Motor neuron (in vitro differentiated cells): ENCODE measurements around the gene HNRNPH1. TPM values are rescaled to one million over a fixed set of nuclear protein-coding genes. Genes with fewer than 3 reads are reported as not detected.

ENCODE experiments used
- ATAC-seq, 8 experiments: fragments of 200-7000 bp; cut with Tn5 transposase; replicated peaks in 6 of 8; 2 replicates each; pipeline ENCODE4 v1.8.0; 2021; ENCODE audit warnings: mild to moderate bottlenecking in 8 of 8, moderate library complexity in 8 of 8
- H3K27ac ChIP-seq, 2 donors: fragments of 250-450 bp; sonication (Bioruptor Pico); 2 replicates each; pipeline ENCODE4 v1.9.0; 2021; ENCODE audit warnings: antibody characterized with exemption in 2 of 2, mild to moderate bottlenecking in 2 of 2, moderate library complexity in 1 of 2
- H3K4me1 ChIP-seq, 2 donors: fragments of 250-450 bp; sonication (Bioruptor Pico); replicated peaks in 1 of 2; 2 replicates each; pipeline ENCODE4 v1.6.1; 2021; ENCODE audit warnings: antibody characterized with exemption in 2 of 2, mild to moderate bottlenecking in 2 of 2, moderate library complexity in 1 of 2
- H3K4me3 ChIP-seq, 5 donors: fragments of 250-450 bp; sonication (Bioruptor Pico); 2 replicates each; pipeline ENCODE4 v1.9.0; 2021; ENCODE audit warnings: antibody characterized with exemption in 5 of 5, mild to moderate bottlenecking in 5 of 5, moderate library complexity in 4 of 5
- WGBS, 10 experiments: fragments of 450-650 bp; shearing (Covaris generic); methylation state at CpG; one replicate each; pipeline ENCODE4 v1.0.0; 2022; 5-methylcytosine and 5-hydroxymethylcytosine counted together
- in situ Hi-C, 9 experiments: fragments of 400-800 bp; cut with MboI; loops; one replicate each; pipeline ENCODE4 v1.15.0; 2021; ENCODE audit warnings: low sequenced_read_pairs in 9 of 9, low pct_unique_long_range_greater_than_20kb in 2 of 9; ENCODE audit not compliant: unreplicated experiment in 9 of 9
- total RNA-seq, 8 experiments: library from RNA; unstranded; fragments of 300-600 nt; gene quantifications; 2 replicates each; pipeline versions ENCODE4 v1.2.3 to v1.2.4, GENCODE V29; 2022

The HNRNPH1 gene
- total RNA-seq, 8 experiments from 2014 or later: 410 to 1,105 (median 500) TPM

DNA sequence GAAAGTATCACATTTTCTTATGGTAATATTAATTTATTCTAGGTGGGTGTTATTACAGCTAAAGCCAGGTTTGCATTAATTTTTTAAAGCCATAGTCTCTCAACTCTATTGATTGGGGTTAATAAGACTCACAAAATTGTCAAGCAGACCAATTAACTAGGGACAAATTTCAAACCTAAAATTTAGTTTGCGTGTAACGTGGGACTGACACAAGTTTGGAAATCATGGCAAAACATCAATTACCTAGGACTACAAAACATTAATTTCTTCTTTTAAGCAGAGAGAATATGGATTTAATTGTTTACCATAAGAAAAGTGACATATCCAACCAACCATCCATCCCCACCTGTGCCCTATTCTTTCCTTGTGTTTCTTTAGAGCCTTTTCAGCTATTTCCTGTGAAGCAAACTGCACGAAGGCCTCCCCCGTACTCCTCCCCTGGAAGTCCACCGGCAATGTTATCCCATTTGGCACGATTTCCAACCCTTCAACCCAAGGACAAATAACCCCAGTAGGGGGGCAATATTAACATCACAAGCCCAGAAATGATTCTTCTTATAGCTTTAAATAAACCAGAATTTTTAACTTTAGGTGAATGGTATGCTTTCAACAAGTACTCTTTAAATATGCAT, 4.4 kb downstream of the HNRNPH1 start:
- Histone ChIP-seq H3K4me3 (peak overlapping the region in 2 of 5 donors; percentile 8 to 93), H3K4me1 (peaks cover 24 to 31% of the 10 kb centered on the region in 2 donors), H3K27ac (no peak overlapping the region)
- WGBS, 10 experiments: 11 to 100% (median 48%) methylated on average over 2 to 6 of the region's 6 CpGs; no CpG with 5 or more reads in 1 of the 10 experiments
- in situ Hi-C loops: no loop called here
- ATAC-seq: no peak

- in situ Hi-C loops: no loop called here
- ATAC-seq: no peak
- Histone ChIP-seq H3K4me1 (peaks cover 24 to 31% of the 10 kb centered on the region in 2 donors), H3K4me3 (no peak overlapping the region), H3K27ac (no peak overlapping the region)
- 57 to 100% (median 91%) methylated on average over 1 to 7 of the region's 7 CpGs for WGBS, 10 experiments
These were observed 5.5 kb downstream of the HNRNPH1 start for GRCh38 chr5:179617930-179618329.

DNA sequence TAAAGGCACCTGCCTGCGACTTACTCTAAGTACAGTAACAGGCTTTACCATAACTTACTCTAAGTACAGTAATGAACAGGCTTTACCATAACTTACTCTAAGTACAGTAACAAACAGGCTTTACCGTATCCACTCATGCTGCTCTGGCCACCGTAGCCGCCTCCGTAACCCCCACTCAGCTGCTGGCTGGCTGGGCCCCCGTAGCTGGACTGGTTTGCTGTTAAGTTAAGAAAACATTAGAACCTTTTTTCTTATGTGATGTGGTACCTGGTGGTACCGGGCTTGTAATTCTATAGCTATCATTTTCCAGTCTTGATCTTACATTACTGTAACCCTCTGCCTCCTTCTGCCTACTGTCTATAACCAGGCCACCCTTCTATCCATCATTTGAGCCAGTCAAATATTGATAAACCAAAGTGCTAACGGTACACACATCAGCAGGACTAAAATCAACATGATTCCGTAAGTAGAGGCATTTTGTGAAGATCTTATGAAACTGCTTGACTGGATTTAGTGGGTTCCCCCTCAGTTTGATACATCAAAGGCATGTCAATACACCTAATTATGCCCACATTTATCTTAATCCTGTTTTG, 7.4 kb downstream of the HNRNPH1 start:
- peaks cover 20 to 27% of the 10 kb centered on the region in 2 donors for H3K4me1 ChIP-seq
- WGBS, 10 experiments: 72 to 100% (median 95%) methylated on average over 1 to 9 of the region's 9 CpGs; no CpG with 5 or more reads in 1 of the 10 experiments
- in situ Hi-C loops: no loop called here
- H3K27ac ChIP-seq: no peak overlapping the region
- no peak for ATAC-seq
- H3K4me3 ChIP-seq: no peak overlapping the region

DNA sequence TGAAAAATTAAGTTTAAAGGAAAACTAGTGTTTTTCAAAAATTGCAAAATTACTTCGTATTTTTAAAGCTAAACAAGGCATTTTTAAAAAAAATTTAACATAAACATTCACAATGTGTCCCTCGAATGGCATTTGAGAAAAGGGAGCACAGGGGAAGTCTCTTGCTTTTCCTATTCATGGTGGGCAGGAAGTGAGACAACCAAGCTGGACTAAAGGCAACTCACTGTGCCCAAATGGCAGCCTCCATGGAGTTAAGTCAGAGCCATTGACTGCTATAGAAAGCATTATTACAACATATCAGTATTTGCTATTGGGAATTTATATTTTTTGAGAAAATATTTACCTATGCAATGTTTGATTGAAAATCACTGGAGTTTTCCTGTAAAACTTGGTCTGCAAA, 8.3 kb downstream of the HNRNPH1 start:
- in situ Hi-C loops: no loop called here
- 0 to 100% (median 94%) methylated on average over 1 to 2 of the region's 2 CpGs for WGBS, 10 experiments
- ATAC-seq: no peak
- Histone ChIP-seq H3K4me3 (no peak overlapping the region), H3K4me1 (peaks cover 11 to 18% of the 10 kb centered on the region in 2 donors), H3K27ac (no peak overlapping the region)

GRCh38 chr5:179614745-179615144, 8.7 kb downstream of the HNRNPH1 start:
- H3K27ac ChIP-seq: no peak overlapping the region
- no peak overlapping the region for H3K4me3 ChIP-seq
- 54 to 96% (median 92%) methylated on average over 1 to 8 of the region's 8 CpGs; no CpG with 5 or more reads in 1 of the 10 experiments for WGBS, 10 experiments
- peaks cover 9 to 13% of the 10 kb centered on the region in 2 donors for H3K4me1 ChIP-seq
- in situ Hi-C loops: no loop called here
- no peak for ATAC-seq

DNA sequence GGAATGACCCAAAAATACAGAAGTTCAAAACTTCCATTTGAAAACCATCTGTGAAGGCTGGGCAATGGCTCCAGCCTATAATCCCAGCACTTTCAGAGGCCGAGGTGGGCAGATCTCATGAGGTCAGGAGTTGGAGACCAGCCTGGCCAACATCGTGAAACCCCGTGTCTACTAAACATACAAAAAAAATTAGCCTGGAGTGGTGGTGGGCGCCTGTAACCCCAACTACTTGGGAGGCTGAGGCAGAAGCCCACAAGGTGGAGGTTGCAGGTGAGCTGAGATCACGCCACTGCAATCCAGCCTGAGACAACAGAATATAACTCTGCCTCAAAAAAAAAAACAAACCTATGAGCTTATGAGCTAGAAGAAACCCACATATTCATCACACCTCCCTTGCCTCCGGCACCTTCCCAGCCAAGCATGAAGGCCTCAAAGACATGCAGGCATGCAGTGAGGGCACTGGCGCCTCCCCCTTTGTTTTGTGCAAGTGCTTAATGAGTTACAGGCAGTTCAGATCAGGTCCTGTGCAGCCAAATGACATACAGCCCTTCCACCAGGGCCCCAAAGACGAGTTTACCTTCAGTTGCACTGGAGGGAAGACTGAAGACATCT, 9.9 kb downstream of the HNRNPH1 start:
- Histone ChIP-seq H3K27ac (no peak overlapping the region), H3K4me3 (no peak overlapping the region), H3K4me1 (peaks cover 2 to 5% of the 10 kb centered on the region in 2 donors)
- in situ Hi-C loops: no loop called here
- WGBS, 10 experiments: 59 to 100% (median 83%) methylated on average over 1 to 7 of the region's 8 CpGs; no CpG with 5 or more reads in 2 of the 10 experiments
- peak; percentile 4 to 40 (median 30) for ATAC-seq

- peak in 2 of 8 experiments; percentile 6 to 9 for ATAC-seq
- Histone ChIP-seq H3K4me1 (peaks cover 0 to under 1% of the 10 kb centered on the region in 2 donors), H3K27ac (no peak overlapping the region), H3K4me3 (no peak overlapping the region)
- WGBS, 10 experiments: 44 to 96% (median 87%) methylated on average over 3 to 18 of the region's 21 CpGs
- in situ Hi-C loops: no loop called here
These were observed 10.7 kb downstream of the HNRNPH1 start for GRCh38 chr5:179612577-179613459.

DNA sequence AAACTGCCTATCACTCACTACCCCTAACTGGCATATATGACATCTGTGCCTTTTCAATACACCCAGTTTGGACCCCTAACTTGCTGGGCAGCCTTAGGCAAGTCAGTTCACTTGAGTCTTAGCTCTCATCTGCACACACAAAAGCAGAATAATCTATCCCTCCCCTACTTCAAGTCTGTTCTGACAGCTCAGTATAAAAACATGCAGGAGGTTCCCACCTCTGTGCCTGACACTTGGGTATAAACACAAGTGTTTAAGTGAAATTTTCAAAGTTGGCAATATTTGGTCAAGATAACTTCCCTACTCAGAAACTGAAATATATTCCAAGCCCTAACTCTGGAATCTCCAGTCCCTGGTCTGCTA, 12.6 kb downstream of the HNRNPH1 start:
- in situ Hi-C loops: no loop called here
- no peak for ATAC-seq
- no peaks in the 10 kb centered on the region for H3K4me1 ChIP-seq
- no peak overlapping the region for H3K27ac ChIP-seq
- H3K4me3 ChIP-seq: no peak overlapping the region

DNA sequence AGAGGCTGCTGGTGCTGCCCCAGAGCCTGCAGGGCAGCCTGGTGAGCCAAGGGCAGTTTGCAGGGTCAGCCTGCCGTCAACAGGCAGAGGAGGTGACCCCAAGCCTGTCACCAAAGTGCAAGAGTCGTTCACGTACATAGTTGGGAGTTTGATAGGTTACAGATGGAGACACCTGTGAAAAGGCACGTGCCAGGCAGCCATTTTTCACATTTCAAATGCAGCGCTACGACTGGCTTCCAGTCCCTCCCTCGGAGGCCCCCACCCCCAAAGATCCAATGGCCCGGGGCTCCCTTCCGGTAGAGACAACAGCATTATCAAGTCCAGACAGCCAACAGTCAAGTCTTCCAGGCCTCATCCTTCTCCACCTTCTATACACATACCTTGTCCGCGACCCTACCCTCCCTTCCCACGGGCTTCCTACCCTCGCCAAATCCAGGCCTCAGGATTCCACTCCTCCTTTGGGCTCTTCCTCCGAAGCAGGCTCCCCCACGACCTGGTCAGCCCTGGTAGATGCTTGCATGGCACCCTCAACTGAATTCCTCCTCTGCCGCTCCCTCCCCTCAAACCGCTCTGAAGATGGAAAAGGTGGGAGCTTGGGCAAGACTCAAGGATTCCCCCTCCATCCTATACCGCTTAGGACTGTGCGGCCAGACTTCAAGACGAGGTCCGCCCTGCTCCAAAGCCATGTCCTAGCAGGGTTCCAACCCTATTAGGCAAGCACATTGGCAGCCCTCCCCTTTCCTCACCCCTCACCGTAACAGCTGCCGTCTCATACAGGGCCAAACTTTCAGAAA, 13.2 kb downstream of the HNRNPH1 start:
- Histone ChIP-seq H3K4me1 (no peaks in the 10 kb centered on the region), H3K4me3 (no peak overlapping the region), H3K27ac (no peak overlapping the region)
- 69 to 100% (median 89%) methylated on average over 2 to 11 of the region's 23 CpGs; no CpG with 5 or more reads in 1 of the 10 experiments for WGBS, 10 experiments
- in situ Hi-C loops: no loop called here
- peak in 6 of 8 experiments; percentile 1 to 21 (median 10) for ATAC-seq

DNA sequence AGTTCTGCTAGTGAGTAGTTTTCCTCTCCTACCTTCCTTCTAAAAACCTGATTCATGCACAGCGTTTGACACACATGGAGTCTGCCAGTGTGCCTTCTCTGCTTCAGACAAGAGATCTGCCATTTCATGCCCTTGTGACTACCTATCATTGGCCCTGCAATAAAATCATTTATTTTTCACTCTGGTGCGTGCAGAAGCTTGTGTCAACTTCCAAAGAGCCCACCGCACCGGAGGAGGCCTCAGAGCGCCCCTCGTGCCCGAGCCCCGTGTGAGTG, 13.7 kb downstream of the HNRNPH1 start:
- no peak overlapping the region for H3K4me3 ChIP-seq
- H3K27ac ChIP-seq: no peak overlapping the region
- no peak for ATAC-seq
- no peaks in the 10 kb centered on the region for H3K4me1 ChIP-seq
- WGBS, 10 experiments: 50 to 95% (median 89%) methylated on average over 2 to 8 of the region's 8 CpGs; no CpG with 5 or more reads in 7 of the 10 experiments
- in situ Hi-C loops: no loop called here

DNA sequence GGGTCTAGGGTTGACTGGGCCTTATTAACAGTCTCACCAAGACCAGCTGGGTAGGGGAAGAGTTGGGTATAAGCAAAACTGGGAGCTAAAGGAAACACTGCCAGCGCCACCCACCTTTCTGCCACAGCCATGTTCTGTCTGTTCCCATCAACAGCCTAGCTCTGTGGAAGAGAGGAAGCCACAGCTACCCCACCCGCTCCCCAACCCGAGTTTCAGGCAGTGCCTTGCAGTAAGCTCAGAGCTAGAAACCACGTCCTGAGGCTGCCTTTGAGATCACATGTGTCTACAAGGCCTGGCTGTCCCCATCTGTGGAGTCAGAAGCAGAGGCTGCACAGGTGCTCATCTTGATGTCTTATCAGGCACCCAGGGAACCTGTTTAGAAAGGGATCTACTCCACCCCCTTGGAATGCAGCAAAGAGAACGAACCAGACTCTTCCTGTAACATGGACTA, 15.3 kb downstream of the HNRNPH1 start:
- Histone ChIP-seq H3K4me1 (no peaks in the 10 kb centered on the region), H3K27ac (no peak overlapping the region), H3K4me3 (no peak overlapping the region)
- ATAC-seq: peak in 3 of 8 experiments; percentile 4 to 21 (median 11)
- 67 to 100% (median 80%) methylated on average over 1 to 2 of the region's 5 CpGs; no CpG with 5 or more reads in 5 of the 10 experiments for WGBS, 10 experiments
- in situ Hi-C loops: no loop called here

DNA sequence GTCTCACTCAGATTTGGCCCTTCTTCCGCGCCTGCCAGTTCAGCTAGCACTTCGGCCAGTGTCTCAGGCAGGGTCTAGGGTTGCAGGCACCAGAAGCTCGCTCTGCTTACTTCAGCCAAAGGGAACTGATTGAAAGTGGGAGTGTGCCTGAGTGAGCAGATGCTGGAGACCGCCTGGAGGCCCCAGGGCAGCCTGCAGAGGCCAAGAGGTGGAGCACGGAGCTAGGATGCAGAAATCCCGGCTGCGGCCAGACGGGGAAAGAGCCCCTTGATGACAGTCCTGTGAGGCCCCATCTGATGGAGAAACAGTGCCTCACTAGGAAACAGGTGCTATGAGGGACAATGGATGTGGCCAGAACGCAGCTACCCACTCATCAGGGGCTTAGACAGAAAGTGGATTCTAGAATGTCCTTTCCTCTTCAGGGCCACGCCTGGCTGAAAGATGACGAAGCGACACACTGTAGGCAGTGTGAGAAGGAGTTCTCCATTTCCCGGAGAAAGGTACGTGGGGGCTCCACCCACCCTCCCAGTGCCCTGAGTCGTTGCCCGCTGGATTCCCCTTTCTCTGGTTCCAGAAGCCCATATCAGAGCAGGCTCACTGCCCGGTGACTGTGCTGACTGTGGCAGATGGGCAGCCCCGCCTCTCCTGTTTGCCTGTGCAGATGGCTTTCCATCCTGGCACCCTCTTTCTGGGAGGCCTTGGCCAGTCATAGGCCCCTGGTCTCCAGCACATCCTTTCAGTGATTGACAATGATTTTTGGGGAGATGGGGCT, 16.1 kb downstream of the HNRNPH1 start:
- in situ Hi-C loops: no loop called here
- no peaks in the 10 kb centered on the region for H3K4me1 ChIP-seq
- peak in 7 of 8 experiments; percentile 7 to 33 (median 16) for ATAC-seq
- 60 to 100% (median 80%) methylated on average over 1 to 11 of the region's 19 CpGs; no CpG with 5 or more reads in 4 of the 10 experiments for WGBS, 10 experiments
- no peak overlapping the region for H3K4me3 ChIP-seq
- H3K27ac ChIP-seq: peak overlapping the region in 1 of 2 donors; percentile 7
